HL-60 (cell line): Measurements from ENCODE around the gene IRAK2.

Experiments used
- TF ChIP-seq, protein P1 (sequence below): IDR thresholded peaks from 2 replicates; pipeline ENCODE4 v1.6.1; 2012; ENCODE audit warnings: low read depth; ENCODE audit not compliant: insufficient replicate concordance
- TF ChIP-seq, protein P2 (sequence below): IDR thresholded peaks from one replicate; pipeline ENCODE4 v1.5.1; 2011; ENCODE audit warnings: low read length, control low read depth, inconsistent platforms; ENCODE audit not compliant: insufficient read depth

DNA sequence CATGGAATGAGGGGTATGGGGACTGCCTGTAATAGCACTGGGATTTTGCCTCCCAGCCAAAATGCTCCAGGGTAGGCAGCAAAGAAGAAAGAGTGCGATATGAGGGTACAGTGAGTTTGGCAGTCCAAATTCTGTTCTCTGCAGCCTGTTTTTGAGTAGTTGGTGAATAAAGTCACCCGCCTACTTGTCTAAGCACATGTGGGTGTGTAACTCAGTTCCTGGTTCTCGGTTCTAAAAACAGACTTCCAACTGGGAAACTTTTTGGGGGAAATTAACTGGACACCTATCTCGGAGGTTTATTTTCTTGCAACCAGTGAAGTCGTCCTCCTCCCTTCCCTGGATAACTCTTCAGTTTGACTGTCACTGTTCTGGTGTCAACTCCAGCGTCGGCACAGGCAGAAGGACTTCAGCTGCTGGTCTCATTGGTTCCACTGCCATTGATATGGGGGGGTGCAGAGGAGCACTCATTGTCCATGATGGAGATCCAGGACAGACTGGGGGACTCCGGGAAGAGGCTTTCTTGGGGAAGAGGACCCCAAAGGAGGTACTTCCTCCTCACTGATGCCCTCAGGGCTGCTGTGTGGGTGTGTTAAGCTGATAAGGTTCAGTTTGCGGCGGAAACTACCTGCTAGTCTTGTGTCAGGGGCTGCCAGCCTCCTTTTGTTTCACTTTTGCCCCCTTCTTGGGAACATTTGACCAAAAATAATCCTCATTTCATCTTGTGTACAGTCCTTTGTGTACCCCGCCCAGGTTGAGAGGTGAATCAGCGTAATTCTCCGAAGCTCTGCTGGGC is 114.9 kb downstream of the IRAK2 start:
- TF ChIP-seq, protein P1, sequence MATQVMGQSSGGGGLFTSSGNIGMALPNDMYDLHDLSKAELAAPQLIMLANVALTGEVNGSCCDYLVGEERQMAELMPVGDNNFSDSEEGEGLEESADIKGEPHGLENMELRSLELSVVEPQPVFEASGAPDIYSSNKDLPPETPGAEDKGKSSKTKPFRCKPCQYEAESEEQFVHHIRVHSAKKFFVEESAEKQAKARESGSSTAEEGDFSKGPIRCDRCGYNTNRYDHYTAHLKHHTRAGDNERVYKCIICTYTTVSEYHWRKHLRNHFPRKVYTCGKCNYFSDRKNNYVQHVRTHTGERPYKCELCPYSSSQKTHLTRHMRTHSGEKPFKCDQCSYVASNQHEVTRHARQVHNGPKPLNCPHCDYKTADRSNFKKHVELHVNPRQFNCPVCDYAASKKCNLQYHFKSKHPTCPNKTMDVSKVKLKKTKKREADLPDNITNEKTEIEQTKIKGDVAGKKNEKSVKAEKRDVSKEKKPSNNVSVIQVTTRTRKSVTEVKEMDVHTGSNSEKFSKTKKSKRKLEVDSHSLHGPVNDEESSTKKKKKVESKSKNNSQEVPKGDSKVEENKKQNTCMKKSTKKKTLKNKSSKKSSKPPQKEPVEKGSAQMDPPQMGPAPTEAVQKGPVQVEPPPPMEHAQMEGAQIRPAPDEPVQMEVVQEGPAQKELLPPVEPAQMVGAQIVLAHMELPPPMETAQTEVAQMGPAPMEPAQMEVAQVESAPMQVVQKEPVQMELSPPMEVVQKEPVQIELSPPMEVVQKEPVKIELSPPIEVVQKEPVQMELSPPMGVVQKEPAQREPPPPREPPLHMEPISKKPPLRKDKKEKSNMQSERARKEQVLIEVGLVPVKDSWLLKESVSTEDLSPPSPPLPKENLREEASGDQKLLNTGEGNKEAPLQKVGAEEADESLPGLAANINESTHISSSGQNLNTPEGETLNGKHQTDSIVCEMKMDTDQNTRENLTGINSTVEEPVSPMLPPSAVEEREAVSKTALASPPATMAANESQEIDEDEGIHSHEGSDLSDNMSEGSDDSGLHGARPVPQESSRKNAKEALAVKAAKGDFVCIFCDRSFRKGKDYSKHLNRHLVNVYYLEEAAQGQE, result no peak
- TF ChIP-seq, protein P2, sequence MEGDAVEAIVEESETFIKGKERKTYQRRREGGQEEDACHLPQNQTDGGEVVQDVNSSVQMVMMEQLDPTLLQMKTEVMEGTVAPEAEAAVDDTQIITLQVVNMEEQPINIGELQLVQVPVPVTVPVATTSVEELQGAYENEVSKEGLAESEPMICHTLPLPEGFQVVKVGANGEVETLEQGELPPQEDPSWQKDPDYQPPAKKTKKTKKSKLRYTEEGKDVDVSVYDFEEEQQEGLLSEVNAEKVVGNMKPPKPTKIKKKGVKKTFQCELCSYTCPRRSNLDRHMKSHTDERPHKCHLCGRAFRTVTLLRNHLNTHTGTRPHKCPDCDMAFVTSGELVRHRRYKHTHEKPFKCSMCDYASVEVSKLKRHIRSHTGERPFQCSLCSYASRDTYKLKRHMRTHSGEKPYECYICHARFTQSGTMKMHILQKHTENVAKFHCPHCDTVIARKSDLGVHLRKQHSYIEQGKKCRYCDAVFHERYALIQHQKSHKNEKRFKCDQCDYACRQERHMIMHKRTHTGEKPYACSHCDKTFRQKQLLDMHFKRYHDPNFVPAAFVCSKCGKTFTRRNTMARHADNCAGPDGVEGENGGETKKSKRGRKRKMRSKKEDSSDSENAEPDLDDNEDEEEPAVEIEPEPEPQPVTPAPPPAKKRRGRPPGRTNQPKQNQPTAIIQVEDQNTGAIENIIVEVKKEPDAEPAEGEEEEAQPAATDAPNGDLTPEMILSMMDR, result no peak
